ENCODE results near the gene GOLIM4.

GRCh38 chr3:168089179-168089771 lies 6.4 kb downstream of the GOLIM4 start:
- TF ChIP-seq, protein P1, sequence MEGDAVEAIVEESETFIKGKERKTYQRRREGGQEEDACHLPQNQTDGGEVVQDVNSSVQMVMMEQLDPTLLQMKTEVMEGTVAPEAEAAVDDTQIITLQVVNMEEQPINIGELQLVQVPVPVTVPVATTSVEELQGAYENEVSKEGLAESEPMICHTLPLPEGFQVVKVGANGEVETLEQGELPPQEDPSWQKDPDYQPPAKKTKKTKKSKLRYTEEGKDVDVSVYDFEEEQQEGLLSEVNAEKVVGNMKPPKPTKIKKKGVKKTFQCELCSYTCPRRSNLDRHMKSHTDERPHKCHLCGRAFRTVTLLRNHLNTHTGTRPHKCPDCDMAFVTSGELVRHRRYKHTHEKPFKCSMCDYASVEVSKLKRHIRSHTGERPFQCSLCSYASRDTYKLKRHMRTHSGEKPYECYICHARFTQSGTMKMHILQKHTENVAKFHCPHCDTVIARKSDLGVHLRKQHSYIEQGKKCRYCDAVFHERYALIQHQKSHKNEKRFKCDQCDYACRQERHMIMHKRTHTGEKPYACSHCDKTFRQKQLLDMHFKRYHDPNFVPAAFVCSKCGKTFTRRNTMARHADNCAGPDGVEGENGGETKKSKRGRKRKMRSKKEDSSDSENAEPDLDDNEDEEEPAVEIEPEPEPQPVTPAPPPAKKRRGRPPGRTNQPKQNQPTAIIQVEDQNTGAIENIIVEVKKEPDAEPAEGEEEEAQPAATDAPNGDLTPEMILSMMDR (conservative IDR thresholded peaks at IDR 0.05 in 1 of 2, IDR thresholded peaks at IDR 0.05 in 1 of 2; ENCODE audit: low read depth in 1 of 2, low read length in 2 of 2), result no peak
- TF ChIP-seq EZH2 (IDR thresholded peaks at IDR 0.05; ENCODE audit: low read length, missing control alignments), result no peak
